ENCODE measurements around the gene MSLN. TPM values are rescaled to one million over a fixed set of nuclear protein-coding genes. Genes with fewer than 3 reads are reported as not detected.

MSLN gene
- total and polyA plus RNA-seq, 2 experiments from 2014 or later, result 0.10 TPM; not detected in 1

GRCh38 chr16:784431-784830, 23.9 kb downstream of the MSLN start:
- ATAC-seq (no peak), DNase-seq (ENCODE audit: low spot score) (no peak)
- Histone ChIP-seq H3K79me2 (replicated peaks; ENCODE audit: insufficient read depth) (peaks cover 5% of the 10 kb centered on the region; the same call in 1 of the 2 replicates), H4K20me1 (replicated peaks; ENCODE audit: insufficient read depth) (peaks cover 5% of the 10 kb centered on the region; the same call in 1 of the 2 replicates), H3K36me3 (ENCODE audit: insufficient read depth) (no peaks in the 10 kb centered on the region), H3K27me3 (ENCODE audit: insufficient read depth) (no peaks in the 10 kb centered on the region), H3F3A (replicated peaks; ENCODE audit: low read depth) (no peaks in the 10 kb centered on the region), H3K27ac (ENCODE audit: low read depth) (no peak overlapping the region), H3K9me2 (ENCODE audit: insufficient read depth) (no peaks in the 10 kb centered on the region), H3K4me2 (no peak overlapping the region), H3K4me3 (no peak overlapping the region), H2AFZ (no peak overlapping the region), H3K4me1 (ENCODE audit: insufficient read depth) (no peaks in the 10 kb centered on the region)
- H3K4me3 Mint-ChIP-seq, result no peak overlapping the region
- peaks cover 2% of the 10 kb centered on the region; the same call in 1 of the 3 replicates for H3K36me3 Mint-ChIP-seq (ENCODE audit: low read depth)
- TF ChIP-seq CREB1 (CRISPR knock-in tag; IDR thresholded peaks at IDR 0.05; ENCODE audit: low read depth) (no peak), EZH2 (IDR thresholded peaks at IDR 0.05; ENCODE audit: low read depth, unreplicated experiment) (no peak), ETS1 (IDR thresholded peaks at IDR 0.05) (no peak), NANOG (IDR thresholded peaks at IDR 0.05; ENCODE audit: borderline replicate concordance) (no peak), CTCF (conservative IDR thresholded peaks at IDR 0.05; ENCODE audit: low read depth in 2 of 2) (no peak), ZNF331 (CRISPR knock-in tag; IDR thresholded peaks at IDR 0.05; ENCODE audit: low read depth) (no peak), ZNF462 (CRISPR knock-in tag; IDR thresholded peaks at IDR 0.05) (no peak), STAT1 (IDR thresholded peaks at IDR 0.05; ENCODE audit: unreplicated experiment) (no peak), JUNB (IDR thresholded peaks at IDR 0.05; ENCODE audit: unreplicated experiment) (no peak), REST (IDR thresholded peaks at IDR 0.05; ENCODE audit: unreplicated experiment) (no peak), EZH2phosphoT487 (IDR thresholded peaks at IDR 0.05; ENCODE audit: unreplicated experiment) (no peak), ZNF114 (CRISPR knock-in tag; IDR thresholded peaks at IDR 0.05) (no peak), POLR2AphosphoS5 (IDR thresholded peaks at IDR 0.05; ENCODE audit: low read depth) (no peak)
- H3K27me3 Mint-ChIP-seq (ENCODE audit: insufficient read depth, low read depth, poor library complexity), result peaks cover 13% of the 10 kb centered on the region
- H3K27ac Mint-ChIP-seq, result no peak overlapping the region
- H3K4me1 Mint-ChIP-seq, result no peaks in the 10 kb centered on the region
- no peaks in the 10 kb centered on the region for H3K9me3 Mint-ChIP-seq
